B cell (primary cell): Measurements from ENCODE around the gene ANK2. TPM values are rescaled to one million over a fixed set of nuclear protein-coding genes. Genes with fewer than 3 reads are reported as not detected.

Experiments used
- ATAC-seq: fragments of 200-7000 bp; cut with Tn5 transposase; one replicate; pipeline ENCODE4 v1.10.0; 2021; ENCODE audit warnings: low read depth, mild to moderate bottlenecking, moderate number of reproducible peaks, moderate library complexity
- CTCF ChIA-PET: fragments of 350-600 bp; sonication (Branson Sonifier 250); formaldehyde crosslinking; loops from one replicate; lab custom pipeline; 2021; ENCODE audit warnings: antibody characterized with exemption, inconsistent platforms; lab: Charles Lee
- POLR2A ChIA-PET: fragments of 350-600 bp; sonication (Branson Sonifier 250); formaldehyde crosslinking; loops from one replicate; lab custom pipeline; 2021; ENCODE audit warnings: antibody characterized with exemption; lab: Charles Lee
- DNase-seq: peaks from one replicate; pipeline ENCODE4 v3.0.0; 2013
- H2AFZ ChIP-seq: 2 replicates; pipeline ENCODE4 v1.6.1; 2012; ENCODE audit warnings: mild to moderate bottlenecking, low read depth, low read length; ENCODE audit not compliant: insufficient read depth, poor library complexity, severe bottlenecking
- H3K27ac ChIP-seq, 2 donors: 1 replicate in 1 of 2; 2 replicates in 1 of 2; pipeline ENCODE4 v1.5.1; 2012 to 2013; ENCODE audit warnings: low read length in 2 of 2, mild to moderate bottlenecking in 2 of 2, moderate library complexity in 1 of 2
- H3K27me3 ChIP-seq, 4 experiments: fragments of 200-600 bp in 1 of 4; sonication (generic) in 1 of 4; replicated peaks in 1 of 4; 1 replicate in 2 of 4; 2 replicates in 2 of 4; pipeline versions ENCODE4 v1.6.1 to v1.7.0; 2013 to 2016; ENCODE audit warnings: low read length in 3 of 4, mild to moderate bottlenecking in 2 of 4, mixed read lengths in 1 of 4, moderate library complexity in 1 of 4; ENCODE audit not compliant: insufficient read depth in 4 of 4, control insufficient read depth in 3 of 4; ENCODE audit errors: control extremely low read depth in 1 of 4
- H3K36me3 ChIP-seq, 2 experiments: replicated peaks in 1 of 2; 1 replicate in 1 of 2; 2 replicates in 1 of 2; pipeline versions ENCODE4 v1.6.1 to v1.7.1; 2013; ENCODE audit warnings: low read length in 1 of 2; ENCODE audit not compliant: insufficient read depth in 2 of 2, control insufficient read depth in 1 of 2; ENCODE audit errors: control extremely low read depth in 1 of 2, extremely low read depth in 1 of 2
- H3K4me1 ChIP-seq, 2 donors: fragments of 200-600 bp in 1 of 2; sonication (generic) in 1 of 2; 1 replicate in 1 of 2; 2 replicates in 1 of 2; pipeline versions ENCODE4 v1.5.1 to v1.6.1; 2013 to 2017; ENCODE audit warnings: low read length in 2 of 2; ENCODE audit not compliant: control insufficient read depth in 2 of 2, insufficient read depth in 2 of 2
- H3K4me2 ChIP-seq: replicated peaks from 2 replicates; pipeline ENCODE3; 2012; ENCODE audit warnings: mild to moderate bottlenecking, low read depth, low read length; ENCODE audit not compliant: poor library complexity, severe bottlenecking
- H3K4me3 ChIP-seq, 5 experiments: fragments of 200-600 bp in 1 of 5; sonication (generic) in 1 of 5; 1 replicate in 3 of 5; 2 replicates in 2 of 5; pipeline versions ENCODE4 v1.5.1 to v1.7.0; 2011 to 2016; ENCODE audit warnings: low read length in 4 of 5, mild to moderate bottlenecking in 4 of 5, low read depth in 2 of 5, control low read depth in 1 of 5, moderate library complexity in 1 of 5; ENCODE audit not compliant: insufficient read depth in 1 of 5; ENCODE audit errors: control extremely low read depth in 1 of 5, extremely low read depth in 1 of 5
- H3K79me2 ChIP-seq: fragments of 200-600 bp; sonication (generic); one replicate; pipeline ENCODE4 v1.6.0; 2016; ENCODE audit warnings: low read length; ENCODE audit not compliant: control insufficient read depth, insufficient read depth
- H3K9ac ChIP-seq: fragments of 200-600 bp; sonication (generic); 2 replicates; pipeline ENCODE4 v1.6.1; 2017; ENCODE audit warnings: mild to moderate bottlenecking, low read length, moderate library complexity
- H3K9me3 ChIP-seq, 3 donors: one replicate each; pipeline versions ENCODE4 v1.6.1 to v1.7.1; 2013; ENCODE audit warnings: low read length in 2 of 3; ENCODE audit not compliant: control insufficient read depth in 2 of 3, insufficient read depth in 1 of 3; ENCODE audit errors: control extremely low read depth in 1 of 3
- H4K20me1 ChIP-seq: 2 replicates; pipeline ENCODE4 v1.6.0; 2012; ENCODE audit warnings: mild to moderate bottlenecking, low read length; ENCODE audit not compliant: insufficient read depth, control insufficient read depth, poor library complexity, severe bottlenecking
- H3K27ac Mint-ChIP-seq: one replicate; pipeline ENCODE4 v1.8.0; 2021; ENCODE audit warnings: mixed read lengths
- H3K27me3 Mint-ChIP-seq: one replicate; pipeline ENCODE4 v1.8.0; 2021; ENCODE audit warnings: mixed read lengths
- H3K4me1 Mint-ChIP-seq: one replicate; pipeline ENCODE4 v1.8.0; 2021; ENCODE audit warnings: mixed read lengths
- H3K4me3 Mint-ChIP-seq: one replicate; pipeline ENCODE4 v1.8.0; 2021; ENCODE audit warnings: mixed read lengths
- H3K9me3 Mint-ChIP-seq: one replicate; pipeline ENCODE4 v1.8.0; 2022; ENCODE audit warnings: mixed read lengths; ENCODE audit not compliant: insufficient read depth
- EZH2 ChIP-seq: IDR thresholded peaks from 2 replicates; pipeline ENCODE4 v1.6.1; 2012; ENCODE audit warnings: borderline replicate concordance, low read depth, mild to moderate bottlenecking, moderate library complexity, low read length; ENCODE audit not compliant: insufficient read depth, poor library complexity, severe bottlenecking
- WGBS: methylation state at CpG from one replicate; pipeline ENCODE4 v1.1.5; 2013; ENCODE audit warnings: missing lambda C conversion rate; ENCODE audit not compliant: insufficient coverage; 5-methylcytosine and 5-hydroxymethylcytosine counted together
- intact Hi-C: fragments of 100-400 bp; cut with micrococcal nuclease; formaldehyde crosslinking; loops from one replicate; pipeline ENCODE4 v1.10.0; 2022
- polyA plus RNA-seq: library from polyadenylated mRNA; depleted of rRNA; stranded (reverse); fragments of >200 nt; gene quantifications from 2 replicates; pipeline ENCODE4 v1.2.3, GENCODE V29; 2012
- total RNA-seq, 2 donors: library from RNA; stranded (reverse); fragments of 120-200 nt in 1 of 2; gene quantifications; 1 replicate in 1 of 2; 2 replicates in 1 of 2; pipeline versions ENCODE4 v1.2.3 to v1.2.4, GENCODE V29; 2013 to 2022
- TF ChIP-seq, protein P1 (sequence below): fragments of 200-600 bp; IDR thresholded peaks from one replicate; pipeline ENCODE4 v1.8.0; 2022; ENCODE audit warnings: antibody characterized with exemption, mild to moderate bottlenecking

Gene ANK2
- total and polyA plus RNA-seq, 2 donors (not counting 1 experiment from before 2014, with no cell fraction given): 0.16 to 3.6 TPM

DNA sequence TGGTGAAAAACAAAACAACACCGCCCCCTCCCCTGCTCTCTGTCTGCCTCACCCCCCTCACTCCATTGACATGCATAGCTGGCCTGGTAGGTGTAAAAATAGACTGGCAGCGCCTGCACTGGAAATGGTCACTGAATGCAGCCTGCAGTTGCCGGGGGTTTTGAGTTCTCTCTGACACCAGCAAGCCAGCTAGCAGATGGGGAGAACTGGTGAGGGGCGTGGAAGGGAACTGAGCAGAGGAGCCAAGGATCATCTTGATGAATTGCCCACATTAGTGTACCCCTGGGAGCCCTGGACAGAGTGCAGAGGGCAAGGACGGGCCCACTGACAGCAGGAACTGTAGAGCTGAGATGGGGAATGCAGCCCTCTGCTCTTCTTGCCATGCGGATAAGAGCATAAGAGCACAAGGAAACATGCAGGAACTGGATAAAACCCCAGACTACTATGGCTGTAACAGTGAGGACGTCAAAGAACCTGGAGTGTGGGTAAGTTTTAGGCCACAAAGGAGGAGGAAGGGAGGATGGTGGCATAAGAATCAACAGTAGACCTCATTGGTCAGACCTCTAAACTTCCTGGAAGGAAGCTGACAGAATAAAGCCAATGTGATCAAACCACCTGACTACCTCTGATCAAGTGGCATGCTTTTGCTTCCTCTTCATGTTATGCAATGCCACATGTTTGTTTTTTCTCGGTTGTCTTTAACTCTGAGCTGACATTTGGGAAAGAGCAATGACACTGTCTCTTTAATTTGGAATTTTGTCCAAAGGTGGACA is 96.3 kb downstream of the ANK2 start:
- Histone ChIP-seq H3K4me1 (no peaks in the 10 kb centered on the region), H3K4me2 (no peak overlapping the region), H3K9ac (no peak overlapping the region), H3K79me2 (no peaks in the 10 kb centered on the region), H4K20me1 (no peaks in the 10 kb centered on the region), H3K27me3 (no peaks in the 10 kb centered on the region), H3K36me3 (no peaks in the 10 kb centered on the region), H3K9me3 (no peaks in the 10 kb centered on the region), H3K4me3 (no peak overlapping the region), H2AFZ (no peak overlapping the region), H3K27ac (no peak overlapping the region)
- intact Hi-C loops: no loop called here
- Mint-ChIP-seq H3K27ac (no peak overlapping the region), H3K4me3 (no peak overlapping the region), H3K9me3 (no peaks in the 10 kb centered on the region), H3K4me1 (peaks cover 3% of the 10 kb centered on the region), H3K27me3 (no peaks in the 10 kb centered on the region)
- ChIA-PET POLR2A (no interaction called here), CTCF (no interaction called here)
- DNase-seq (no peak), ATAC-seq (no peak)
- TF ChIP-seq, protein P1, sequence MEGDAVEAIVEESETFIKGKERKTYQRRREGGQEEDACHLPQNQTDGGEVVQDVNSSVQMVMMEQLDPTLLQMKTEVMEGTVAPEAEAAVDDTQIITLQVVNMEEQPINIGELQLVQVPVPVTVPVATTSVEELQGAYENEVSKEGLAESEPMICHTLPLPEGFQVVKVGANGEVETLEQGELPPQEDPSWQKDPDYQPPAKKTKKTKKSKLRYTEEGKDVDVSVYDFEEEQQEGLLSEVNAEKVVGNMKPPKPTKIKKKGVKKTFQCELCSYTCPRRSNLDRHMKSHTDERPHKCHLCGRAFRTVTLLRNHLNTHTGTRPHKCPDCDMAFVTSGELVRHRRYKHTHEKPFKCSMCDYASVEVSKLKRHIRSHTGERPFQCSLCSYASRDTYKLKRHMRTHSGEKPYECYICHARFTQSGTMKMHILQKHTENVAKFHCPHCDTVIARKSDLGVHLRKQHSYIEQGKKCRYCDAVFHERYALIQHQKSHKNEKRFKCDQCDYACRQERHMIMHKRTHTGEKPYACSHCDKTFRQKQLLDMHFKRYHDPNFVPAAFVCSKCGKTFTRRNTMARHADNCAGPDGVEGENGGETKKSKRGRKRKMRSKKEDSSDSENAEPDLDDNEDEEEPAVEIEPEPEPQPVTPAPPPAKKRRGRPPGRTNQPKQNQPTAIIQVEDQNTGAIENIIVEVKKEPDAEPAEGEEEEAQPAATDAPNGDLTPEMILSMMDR: no peak
- no peak for TF ChIP-seq EZH2
- WGBS: 87% methylated on average over 6 of the region's 8 CpGs

DNA sequence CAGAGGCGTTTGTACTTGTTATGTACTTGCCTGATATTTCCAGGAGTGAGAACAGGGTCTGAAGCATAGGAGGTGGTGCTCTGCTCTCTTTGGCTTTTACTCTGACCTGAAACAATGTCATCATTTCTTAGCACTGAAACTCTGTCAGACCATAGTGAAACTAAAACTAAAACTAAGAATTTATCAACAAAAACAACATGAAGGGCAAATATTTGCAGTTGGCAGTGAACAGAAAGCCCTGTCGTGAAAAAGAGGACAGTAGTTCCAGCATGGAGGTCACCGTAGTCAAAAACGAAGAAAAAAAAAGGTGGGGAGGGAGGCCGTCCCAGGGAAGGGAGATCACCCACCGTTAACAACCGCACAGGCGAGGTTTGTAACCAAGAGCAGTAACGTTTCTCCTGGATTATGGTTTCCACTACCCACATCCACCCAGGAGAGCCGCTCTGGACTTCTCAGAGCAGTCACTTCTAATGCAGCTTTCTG is 97.5 kb downstream of the ANK2 start:
- H2AFZ ChIP-seq: peak overlapping the region; percentile 45
- DNase-seq: no peak
- 83% methylated on average over 3 of the region's 10 CpGs for WGBS
- H3K79me2 ChIP-seq: no peaks in the 10 kb centered on the region
- peak overlapping the region; percentile 45 for H3K4me2 ChIP-seq
- H3K4me1 ChIP-seq: no peaks in the 10 kb centered on the region
- ATAC-seq: no peak
- H3K27me3 Mint-ChIP-seq: no peaks in the 10 kb centered on the region
- no peak overlapping the region for H3K27ac ChIP-seq
- no peaks in the 10 kb centered on the region for H4K20me1 ChIP-seq
- H3K4me1 Mint-ChIP-seq: peaks cover 3% of the 10 kb centered on the region
- ChIA-PET CTCF (no interaction called here), POLR2A (no interaction called here)
- H3K27ac Mint-ChIP-seq: peak overlapping the region; percentile 32
- peak overlapping the region; percentile 81 for H3K4me3 Mint-ChIP-seq
- TF ChIP-seq, protein P1: no peak
- H3K4me3 ChIP-seq: peak overlapping the region in 3 of 5 experiments; percentile 3 to 33 (median 25)
- no peaks in the 10 kb centered on the region for H3K9me3 Mint-ChIP-seq
- H3K9ac ChIP-seq: peak overlapping the region; percentile 41
- intact Hi-C loops: no loop called here
- H3K27me3 ChIP-seq: no peaks in the 10 kb centered on the region
- no peaks in the 10 kb centered on the region for H3K36me3 ChIP-seq
- no peaks in the 10 kb centered on the region for H3K9me3 ChIP-seq
